Measurements from ENCODE around the gene TRAF7.
A peak's percentile ranks its signal among the peaks of the same experiment; 100 is the strongest.
"Not testable (repeated sequence)": the region's sequence is repeated elsewhere in the genome, so short reads cannot be mapped to it uniquely, and the experiment has no call there.

The TRAF7 gene

GRCh38 chr16:2155091-2155950 is at the start of gene TRAF7:
TSS of gene TRAF7 (plus strand) at chr16:2155782. CDS start at chr16:2163921, 8,139 bp downstream.
- peak; percentile 98 for DNase-seq

- DNase-seq: not testable (repeated sequence)
Measured at GRCh38 chr16:2106211-2106610, 49.4 kb upstream of the TRAF7 start.

DNA sequence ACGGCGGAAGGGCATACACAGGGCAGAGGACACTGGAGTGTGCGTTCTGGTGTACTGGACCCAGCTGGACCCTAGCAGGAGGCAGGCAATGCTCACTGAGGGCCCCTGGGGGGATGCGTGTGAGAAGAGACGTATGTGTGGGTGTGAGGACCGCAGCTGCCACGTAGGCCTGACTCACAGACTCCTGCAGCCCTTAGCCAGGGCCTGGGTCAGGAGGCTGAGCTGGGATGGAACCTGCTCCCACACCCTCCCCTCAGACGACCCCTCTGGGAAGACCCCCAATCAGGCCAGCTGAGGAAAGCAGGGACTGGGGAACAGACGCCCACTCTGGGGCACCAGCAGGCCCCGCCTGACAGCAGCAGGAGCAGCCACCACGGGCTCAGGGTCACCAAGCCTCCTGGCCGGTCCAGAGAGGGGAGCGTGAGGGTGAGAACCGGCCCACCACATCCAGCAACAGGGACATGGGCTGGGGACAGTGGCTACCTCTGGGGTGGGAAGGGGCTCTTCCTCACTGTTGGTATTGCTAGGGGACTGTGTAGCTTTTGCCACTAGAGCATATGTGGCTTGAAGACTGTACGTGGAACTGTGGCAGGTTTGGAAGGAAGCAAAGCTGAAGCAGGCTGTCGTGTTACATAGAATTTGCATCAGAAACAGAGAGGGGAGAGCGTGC is 48.3 kb upstream of the TRAF7 start:
- not testable (repeated sequence) for DNase-seq

- DNase-seq: not testable (repeated sequence)
Measured at GRCh38 chr16:2107791-2108125, 47.8 kb upstream of the TRAF7 start.

- not testable (repeated sequence) for DNase-seq
Measured at GRCh38 chr16:2108446-2109270, 46.9 kb upstream of the TRAF7 start.

GRCh38 chr16:2109271-2109580 is 46.4 kb upstream of the TRAF7 start:
- not testable (repeated sequence) for DNase-seq

DNA sequence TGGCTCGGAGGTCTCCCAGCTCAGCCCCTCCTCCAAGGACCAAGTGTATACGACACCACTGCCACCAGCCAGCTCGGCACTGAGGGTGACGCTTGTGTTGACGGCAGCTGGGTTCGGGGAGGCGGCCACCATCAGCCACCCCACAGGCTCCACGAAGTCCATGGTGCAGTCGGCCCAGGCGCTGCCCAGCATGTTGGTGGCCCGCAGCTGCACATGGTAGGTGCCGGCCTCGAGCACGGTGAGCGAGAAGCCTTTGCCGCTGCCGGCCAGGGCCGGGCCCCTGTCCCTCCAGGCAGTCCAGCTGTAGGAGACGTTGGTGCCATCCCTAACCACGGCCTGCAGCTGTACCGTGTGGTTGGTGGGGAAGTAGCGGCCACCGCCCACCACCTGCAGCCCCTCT is 45.7 kb upstream of the TRAF7 start:
- DNase-seq: not testable (repeated sequence)

GRCh38 chr16:2110332-2111008 is 45.1 kb upstream of the TRAF7 start:
- not testable (repeated sequence) for DNase-seq

DNA sequence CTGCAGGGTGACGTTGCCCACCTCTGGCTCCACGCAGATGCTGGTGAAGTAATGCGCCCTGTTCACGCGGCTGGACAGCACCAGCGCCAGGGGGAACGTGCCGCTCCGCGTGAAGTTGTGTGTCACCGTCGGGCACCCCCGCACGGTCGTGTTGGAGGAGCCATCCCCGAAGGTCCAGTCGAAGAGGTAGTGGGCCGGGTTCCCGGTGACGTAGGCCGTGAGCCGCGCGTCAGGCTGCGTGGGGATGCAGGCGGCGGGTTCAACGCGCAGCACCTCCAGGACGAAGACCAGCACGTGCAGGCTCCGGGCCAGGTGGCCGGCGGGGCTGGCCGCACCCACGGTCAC is 44.6 kb upstream of the TRAF7 start:
- not testable (repeated sequence) for DNase-seq

DNA sequence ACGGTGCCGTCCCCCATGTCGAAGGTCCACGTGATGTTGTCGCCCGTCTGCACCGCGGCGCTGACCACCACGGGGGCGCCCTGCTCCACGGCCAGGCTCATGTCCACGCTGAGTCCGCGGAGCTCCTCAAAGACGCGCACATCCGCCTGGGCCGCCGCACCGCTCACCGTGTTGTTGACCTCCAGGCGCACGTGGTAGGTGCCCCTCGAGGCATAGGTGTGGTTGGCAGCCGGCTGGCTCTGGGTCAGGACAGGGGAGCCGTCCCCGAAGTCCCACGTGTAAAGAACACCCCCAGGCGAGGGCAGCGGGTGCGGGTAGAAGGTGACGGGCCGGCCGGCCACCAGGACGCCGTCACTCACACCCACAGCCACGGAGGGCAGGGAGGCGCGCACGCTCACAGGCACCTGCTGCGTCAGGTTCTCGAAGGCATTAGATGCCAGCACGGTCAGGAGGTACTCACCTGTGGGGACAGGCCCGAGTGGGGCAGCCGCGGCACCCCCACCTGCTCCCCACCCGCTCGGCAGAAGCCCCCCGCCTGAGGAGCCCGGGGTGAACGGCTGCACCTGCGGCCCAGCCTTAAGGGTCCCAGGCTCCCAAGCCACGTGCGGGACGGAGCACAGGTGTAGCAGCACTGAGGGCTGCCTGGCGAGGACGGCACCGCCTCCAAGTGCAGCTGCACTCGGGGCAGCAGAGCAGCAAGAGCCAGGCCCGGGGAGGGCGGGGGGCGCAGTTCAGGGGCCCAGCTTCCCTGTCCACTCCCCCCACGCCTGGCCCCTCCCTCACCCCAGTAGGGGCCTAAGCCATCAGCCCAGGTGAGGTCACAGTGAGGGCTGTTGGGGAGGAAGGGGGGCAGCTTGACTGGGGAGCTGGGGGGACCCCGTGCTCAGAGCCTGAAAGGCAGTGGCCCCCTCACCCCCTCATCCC is 43.9 kb upstream of the TRAF7 start:
- DNase-seq: not testable (repeated sequence)

- DNase-seq: not testable (repeated sequence)
Measured at GRCh38 chr16:2112539-2113106, 43.0 kb upstream of the TRAF7 start.

DNA sequence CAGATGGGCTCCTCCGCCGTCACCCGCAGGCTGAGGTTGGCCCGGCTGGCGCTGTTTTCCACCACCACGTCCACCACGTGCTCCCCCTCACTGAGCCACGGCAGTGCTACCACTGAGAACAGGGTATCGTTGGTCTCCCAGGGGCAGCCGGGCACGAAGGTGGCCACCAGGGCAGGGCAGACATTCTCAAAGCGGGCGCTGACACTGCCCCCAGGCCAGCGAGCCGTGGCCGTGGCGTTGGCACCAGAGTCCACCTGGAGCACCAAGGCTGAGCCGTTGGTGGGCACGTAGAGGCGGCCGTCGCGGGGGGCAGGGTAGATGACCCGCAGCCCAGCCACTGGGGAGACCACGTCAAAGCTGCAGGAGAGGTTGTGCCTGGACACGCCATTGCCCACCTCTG is 41.4 kb upstream of the TRAF7 start:
- DNase-seq: not testable (repeated sequence)

GRCh38 chr16:2114885-2115590 is 40.5 kb upstream of the TRAF7 start:
- DNase-seq: not testable (repeated sequence)

- DNase-seq: no peak
Measured at GRCh38 chr16:2115591-2115973, 40.0 kb upstream of the TRAF7 start.

GRCh38 chr16:2116428-2116827 is 39.2 kb upstream of the TRAF7 start:
- not testable (repeated sequence) for DNase-seq

DNA sequence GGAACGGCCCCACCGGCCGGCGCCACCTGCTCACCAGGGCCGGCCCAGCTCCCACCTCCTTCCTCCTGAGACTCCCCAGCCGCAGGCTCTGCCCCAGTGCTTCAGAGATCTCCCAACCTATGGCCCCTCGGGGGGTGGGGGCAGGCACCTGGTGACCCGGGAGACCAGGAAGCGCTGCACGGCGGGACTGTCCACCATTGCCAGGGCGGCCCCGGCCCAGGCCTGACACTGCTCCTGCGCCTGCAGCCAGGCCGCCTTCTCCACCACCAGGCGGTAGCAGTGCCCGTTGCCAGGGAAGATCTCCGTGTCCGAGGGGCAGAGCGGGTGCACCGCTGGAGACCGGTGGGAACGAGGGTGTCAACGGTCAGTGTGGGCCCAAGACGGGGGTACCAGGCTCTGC is 38.2 kb upstream of the TRAF7 start:
- DNase-seq: not testable (repeated sequence)

GRCh38 chr16:2117960-2118722 is 37.4 kb upstream of the TRAF7 start:
- DNase-seq: not testable (repeated sequence)

- DNase-seq: peak; percentile 34
Measured at GRCh38 chr16:2121325-2121724, 34.3 kb upstream of the TRAF7 start.

DNA sequence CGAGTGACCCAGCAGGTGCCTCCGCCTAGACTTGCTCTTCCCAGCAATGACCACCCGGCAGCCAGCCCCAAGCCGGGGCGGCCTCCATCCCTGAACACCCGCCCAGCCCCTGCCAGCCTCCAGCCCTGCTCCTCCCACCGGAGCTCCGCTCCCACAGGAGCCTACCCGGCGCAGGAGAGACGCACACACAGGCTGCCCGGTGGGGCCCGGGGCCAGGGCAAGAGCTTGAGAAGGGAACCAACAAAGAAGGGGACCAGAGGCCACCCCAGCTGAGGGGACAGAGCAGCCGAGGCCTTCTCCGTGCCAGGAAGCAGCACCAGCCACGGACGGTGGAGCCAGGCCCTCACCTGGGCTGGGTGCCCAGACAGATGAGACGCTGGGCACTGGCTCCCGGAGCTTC is 33.7 kb upstream of the TRAF7 start:
- no peak for DNase-seq

GRCh38 chr16:2122429-2122828 is 33.2 kb upstream of the TRAF7 start:
- no peak for DNase-seq

Data from stimulated activated CD4-positive, alpha-beta T cell treated with anti-CD3 and anti-CD28 coated beads, Interleukin-4, amount 100 ng/mL, for 24 hours (primary cell).